Right lobe of liver (tissue), 4 donors: ENCODE measurements around the gene TNFAIP8L1.

Source experiments
- POLR2A ChIP-seq: fragments of 450-650 bp; IDR thresholded peaks from one replicate; pipeline ENCODE4 v1.6.1; 2017; ENCODE audit warnings: antibody characterized with exemption, mild to moderate bottlenecking
- TF ChIP-seq, protein P1 (sequence below), 4 donors: fragments of 200-600 bp in 3 of 4; fragments of 450-650 bp in 1 of 4; IDR thresholded peaks; one replicate each; pipeline versions ENCODE4 v1.5.1 to v1.8.0; 2016 to 2022; ENCODE audit warnings: antibody characterized with exemption in 4 of 4, mild to moderate bottlenecking in 2 of 4
- donor health status: DM: no; HTN: no; CAD: no.
- donor health status: DM: no; HTN: no; CAD: no.
- donor health status: DM: no; HTN: yes; CAD: no.

DNA sequence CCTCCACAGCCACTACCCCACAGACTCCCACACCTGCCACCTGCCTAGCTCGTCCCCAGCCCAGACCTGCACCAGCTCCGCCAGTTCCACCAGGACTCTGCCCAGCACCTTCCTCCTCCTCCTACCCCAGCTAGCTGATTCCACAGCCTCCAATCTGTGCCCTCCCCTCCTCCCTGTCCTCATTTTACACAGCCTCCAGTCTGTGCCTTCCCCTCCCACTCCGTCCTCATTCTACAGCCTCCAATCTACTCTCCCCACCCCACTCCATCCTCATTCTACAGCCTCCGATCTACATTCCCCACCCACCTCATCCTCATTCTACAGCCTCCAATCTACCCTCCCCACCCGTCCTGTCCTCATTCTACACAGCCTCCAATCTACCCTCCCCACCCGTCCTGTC is 23.5 kb downstream of the TNFAIP8L1 start:
- TF ChIP-seq, protein P1, sequence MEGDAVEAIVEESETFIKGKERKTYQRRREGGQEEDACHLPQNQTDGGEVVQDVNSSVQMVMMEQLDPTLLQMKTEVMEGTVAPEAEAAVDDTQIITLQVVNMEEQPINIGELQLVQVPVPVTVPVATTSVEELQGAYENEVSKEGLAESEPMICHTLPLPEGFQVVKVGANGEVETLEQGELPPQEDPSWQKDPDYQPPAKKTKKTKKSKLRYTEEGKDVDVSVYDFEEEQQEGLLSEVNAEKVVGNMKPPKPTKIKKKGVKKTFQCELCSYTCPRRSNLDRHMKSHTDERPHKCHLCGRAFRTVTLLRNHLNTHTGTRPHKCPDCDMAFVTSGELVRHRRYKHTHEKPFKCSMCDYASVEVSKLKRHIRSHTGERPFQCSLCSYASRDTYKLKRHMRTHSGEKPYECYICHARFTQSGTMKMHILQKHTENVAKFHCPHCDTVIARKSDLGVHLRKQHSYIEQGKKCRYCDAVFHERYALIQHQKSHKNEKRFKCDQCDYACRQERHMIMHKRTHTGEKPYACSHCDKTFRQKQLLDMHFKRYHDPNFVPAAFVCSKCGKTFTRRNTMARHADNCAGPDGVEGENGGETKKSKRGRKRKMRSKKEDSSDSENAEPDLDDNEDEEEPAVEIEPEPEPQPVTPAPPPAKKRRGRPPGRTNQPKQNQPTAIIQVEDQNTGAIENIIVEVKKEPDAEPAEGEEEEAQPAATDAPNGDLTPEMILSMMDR (IDR thresholded peaks at IDR 0.05) = no peak
- no peak for TF ChIP-seq POLR2A
